Measurements from ENCODE around the gene PTCD3.

The PTCD3 gene

DNA sequence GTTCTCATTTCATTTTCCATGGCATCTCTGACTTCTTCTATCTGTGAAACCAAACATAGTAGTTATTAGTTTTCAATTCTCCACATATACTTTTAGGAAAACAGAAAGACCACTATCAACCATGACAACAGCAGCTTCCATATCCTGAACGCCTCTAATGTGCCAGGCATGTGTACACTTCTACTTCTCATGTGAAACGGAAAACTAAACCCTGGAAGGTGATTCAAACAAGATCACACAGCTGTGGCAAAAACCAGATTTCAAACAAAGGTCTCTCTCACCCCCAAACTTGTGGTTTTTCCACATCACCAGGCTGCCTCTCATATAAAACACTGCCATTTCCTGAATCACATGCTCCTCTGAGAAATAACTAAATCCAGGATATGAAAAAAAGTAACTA, 41.8 kb downstream of the PTCD3 start:
- DNase-seq = no peak

GRCh38 chr2:86150502-86150901, 44.5 kb downstream of the PTCD3 start:
- no peak for DNase-seq

DNA sequence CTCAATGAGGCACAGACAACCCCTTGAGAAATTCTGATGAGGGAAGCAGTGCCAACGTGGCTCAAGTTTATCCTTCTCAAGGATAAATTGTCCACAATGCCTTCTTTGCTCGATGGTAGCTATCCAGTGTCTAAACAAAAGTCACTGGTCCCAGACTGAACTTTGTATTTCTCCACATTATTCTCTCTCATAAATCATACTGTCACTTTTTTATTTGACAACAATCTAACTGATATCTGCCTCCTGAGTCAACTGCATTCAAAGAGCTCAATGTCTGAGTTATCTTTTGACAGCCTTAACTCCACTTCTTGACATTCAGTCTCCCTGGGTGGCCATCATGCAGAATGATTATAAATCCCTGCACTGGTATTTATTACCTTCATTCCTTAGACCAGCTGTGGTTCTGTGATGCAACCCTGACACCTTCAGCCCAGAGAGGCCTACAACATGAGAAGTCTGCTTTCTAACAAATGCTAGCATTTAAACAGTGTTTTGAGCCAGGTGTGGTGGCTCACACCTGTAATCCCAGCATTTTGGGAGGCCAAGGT, 51.0 kb downstream of the PTCD3 start:
- no peak for DNase-seq

GRCh38 chr2:86158286-86158685, 52.3 kb downstream of the PTCD3 start:
- DNase-seq = no peak

DNA sequence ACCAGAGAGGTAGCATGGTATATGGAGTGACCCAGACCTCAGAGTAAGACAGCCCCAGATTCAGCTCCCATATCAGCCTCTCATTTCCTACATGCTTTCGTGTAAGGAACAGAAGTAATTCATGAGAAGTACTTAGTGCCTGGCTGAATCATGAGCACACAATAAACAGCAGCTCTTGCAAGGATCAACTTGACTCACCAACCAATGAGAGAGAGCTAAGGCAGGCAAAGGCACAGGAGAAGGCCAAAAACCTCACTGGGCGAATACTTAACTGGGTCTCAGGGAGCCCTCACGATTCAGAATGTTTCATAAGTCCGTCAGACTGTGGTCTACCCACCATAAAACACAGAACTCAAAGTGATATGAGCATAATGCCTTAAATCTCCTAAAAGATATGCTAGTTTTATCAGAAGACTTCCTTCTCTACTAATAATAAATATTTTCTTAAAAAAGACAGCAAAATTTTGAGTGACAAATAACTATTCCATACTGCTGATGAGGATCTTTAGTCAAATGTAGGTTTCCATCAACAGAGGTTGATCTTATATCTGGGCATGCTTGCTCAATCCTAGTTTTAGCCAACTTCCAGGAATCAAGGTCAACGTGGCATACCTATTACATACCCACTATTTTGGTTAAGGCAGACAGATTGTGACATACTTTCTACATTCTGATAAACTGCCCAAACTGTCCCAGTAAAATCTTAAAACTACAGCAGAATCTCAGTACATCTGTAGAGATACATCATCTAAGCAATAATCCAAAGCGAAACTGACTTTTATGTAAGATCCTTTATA, 54.3 kb downstream of the PTCD3 start:
- DNase-seq = no peak

- no peak for DNase-seq
Observed at GRCh38 chr2:86170449-86170848, 64.4 kb downstream of the PTCD3 start.

- DNase-seq = no peak
Observed at GRCh38 chr2:86171295-86171694, 65.3 kb downstream of the PTCD3 start.

DNA sequence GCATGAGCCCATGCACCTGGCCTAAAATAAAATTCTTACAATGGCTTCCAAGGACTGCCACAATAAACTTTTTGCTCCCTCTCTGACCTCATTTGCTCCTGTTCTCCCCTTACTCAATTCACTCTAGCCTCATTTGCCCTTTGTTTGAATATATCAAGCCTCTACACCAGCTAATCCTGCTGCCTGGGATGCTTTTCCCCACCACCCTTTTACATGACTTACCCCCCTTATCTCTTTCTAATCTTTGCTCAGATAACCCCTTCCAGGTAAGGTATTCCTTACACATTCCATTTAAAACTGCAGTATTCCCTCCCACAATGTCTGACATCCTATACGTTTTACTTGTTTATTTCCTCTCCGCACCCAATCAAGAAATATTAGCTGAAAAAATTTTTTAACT, 66.6 kb downstream of the PTCD3 start:
- no peak for DNase-seq

GRCh38 chr2:86174445-86174844, 68.4 kb downstream of the PTCD3 start:
- DNase-seq = no peak

DNA sequence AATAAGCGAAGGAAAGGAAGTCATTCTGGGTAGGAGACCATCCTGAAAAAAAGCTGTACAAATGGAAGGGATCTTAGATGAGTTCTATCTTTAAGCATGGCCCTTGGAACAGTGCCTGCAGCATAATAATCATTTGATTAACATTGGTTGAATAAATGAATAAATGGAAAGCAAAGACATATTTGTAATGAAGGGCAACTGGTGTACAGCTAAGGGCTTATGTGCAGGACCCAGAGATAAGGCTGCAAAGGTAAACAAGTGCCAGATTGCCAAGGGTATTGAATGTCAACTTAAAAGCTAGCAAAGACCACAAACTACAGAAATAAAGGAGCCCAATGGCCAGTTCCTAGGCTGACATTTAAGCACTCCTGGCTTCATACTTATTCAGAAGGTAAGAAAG, 69.8 kb downstream of the PTCD3 start:
- no peak for DNase-seq

GRCh38 chr2:86176597-86176996, 70.6 kb downstream of the PTCD3 start:
- DNase-seq = no peak

DNA sequence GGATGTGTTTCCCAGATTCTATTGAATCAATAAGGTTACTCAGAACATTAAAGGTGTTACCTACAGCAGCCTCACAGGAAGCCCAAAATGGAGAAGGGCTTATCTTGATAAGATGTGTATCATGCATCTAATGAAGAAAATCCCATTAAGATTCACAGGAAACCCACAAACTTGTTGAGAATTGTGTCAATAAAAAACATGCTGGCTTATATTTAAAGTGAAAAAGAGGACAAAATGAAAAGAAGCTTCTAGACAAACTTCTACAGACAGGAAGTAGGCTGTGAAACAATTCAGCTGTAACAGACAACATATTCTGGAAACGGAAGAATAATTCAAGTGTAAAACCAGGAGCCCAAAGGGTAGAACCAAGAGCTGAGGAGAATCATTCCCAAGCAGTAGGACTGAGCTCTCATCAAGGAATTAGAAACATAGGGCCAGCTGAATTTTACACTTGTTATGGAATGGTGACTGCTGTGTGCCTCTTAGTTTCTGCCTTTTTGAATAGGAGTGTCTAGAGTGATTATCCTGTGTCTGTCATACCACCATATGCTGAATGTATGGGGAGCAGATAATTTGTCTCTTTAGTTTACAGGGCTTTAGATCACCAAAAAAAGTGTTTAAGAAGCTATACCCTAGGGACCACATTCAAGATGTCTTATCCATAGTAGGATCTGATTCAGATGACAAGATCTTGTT, 79.6 kb downstream of the PTCD3 start:
- no peak for DNase-seq

GRCh38 chr2:86186431-86186830, 80.4 kb downstream of the PTCD3 start:
- DNase-seq = no peak

DNA sequence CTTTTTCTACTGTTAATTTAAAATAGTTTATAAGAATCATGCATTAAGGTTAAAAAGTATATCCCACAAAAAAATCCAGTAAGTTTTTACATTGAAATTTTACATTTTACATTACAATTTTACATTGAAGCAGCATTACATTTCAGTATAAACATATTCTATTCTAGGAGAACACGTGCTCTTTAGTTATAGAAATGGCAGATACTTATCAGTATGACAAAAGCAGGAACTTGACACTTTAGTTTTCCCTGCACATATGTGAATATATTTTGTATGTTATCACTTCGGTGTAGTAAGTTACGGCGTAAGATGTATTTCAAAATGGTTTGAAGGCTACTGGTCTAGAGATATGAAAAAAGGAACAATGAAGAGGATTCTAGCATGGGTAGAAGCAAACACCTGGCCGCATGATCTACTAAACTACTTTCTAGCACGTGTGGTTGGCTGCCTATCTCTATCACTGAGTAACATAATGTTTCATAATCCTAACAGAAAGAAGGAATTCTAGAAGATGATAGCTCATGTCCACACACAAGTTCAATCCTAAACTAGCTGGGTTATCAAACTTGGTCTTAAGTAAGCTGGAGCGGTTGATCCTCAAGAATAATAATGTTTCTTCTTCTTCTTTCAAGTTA, 83.9 kb downstream of the PTCD3 start:
- no peak for DNase-seq

Measured in AML-193 (cell line).